ENCODE data around the gene STING1.

The STING1 gene

DNA sequence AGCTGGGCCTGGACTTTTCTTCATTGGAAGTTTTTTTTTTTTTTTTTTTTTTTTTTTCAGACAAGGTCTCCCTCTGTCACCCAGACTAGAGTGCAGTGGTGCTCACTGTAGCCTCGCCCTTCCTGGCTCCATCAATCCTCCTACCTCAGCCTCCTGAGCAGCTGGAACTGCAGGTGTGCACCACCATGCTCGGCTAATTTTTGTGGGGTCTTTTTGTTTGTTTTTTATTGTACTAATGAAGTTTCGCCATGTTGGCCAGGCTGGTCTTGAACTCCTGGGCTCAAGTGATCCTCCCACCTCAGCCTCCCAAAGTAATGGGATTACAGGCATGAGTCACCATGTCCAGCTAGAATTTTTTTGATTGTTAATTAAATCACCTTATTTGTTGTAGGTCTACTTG lies 46.9 kb downstream of the STING1 start:
- DNase-seq, result no peak

DNA sequence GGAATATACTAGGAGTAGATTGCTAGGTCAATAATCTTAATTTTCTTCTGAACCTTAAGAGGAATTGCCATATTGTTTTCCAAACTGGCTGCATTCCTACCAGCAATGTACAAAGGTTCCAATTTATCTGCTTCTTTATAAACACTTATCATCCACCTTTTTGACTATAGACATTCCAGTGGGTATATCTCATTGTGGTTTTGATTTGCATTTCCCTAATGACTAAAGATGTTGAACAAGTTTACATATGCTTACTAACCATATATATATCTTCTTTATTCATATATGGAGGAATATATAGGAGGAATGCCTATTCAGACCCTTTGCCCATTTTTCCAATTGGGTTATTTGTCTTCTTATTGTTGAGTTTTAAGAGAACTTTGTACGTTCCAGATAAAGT lies 50.9 kb downstream of the STING1 start:
- no peak for DNase-seq

- no peak for DNase-seq
These were observed 52.5 kb downstream of the STING1 start for GRCh38 chr5:139430015-139430414.

- no peak for DNase-seq
These were observed 56.2 kb downstream of the STING1 start for GRCh38 chr5:139426203-139426885.

Measured in CD4-positive, alpha-beta T cell treated with Interleukin-21 for 1 hour (primary cell).